Fibroblast of lung (primary cell): ENCODE measurements around the gene KDM7A. TPM values are rescaled to one million over a fixed set of nuclear protein-coding genes. Genes with fewer than 3 reads are reported as not detected.

Source experiments
- DNase-seq, 2 donors: peaks; one replicate each; pipeline versions ENCODE4 v3.0.0 to v3.0.0-alpha.2; 2010; ENCODE audit warnings: low read depth in 2 of 2
- H2AFZ ChIP-seq: 2 replicates; pipeline ENCODE4 v1.5.1; 2012; ENCODE audit warnings: low read length, control low read depth, inconsistent platforms
- H3K27ac ChIP-seq: 2 replicates; pipeline ENCODE4 v1.5.1; 2011; ENCODE audit warnings: low read length, control low read depth; ENCODE audit not compliant: insufficient read depth
- H3K27me3 ChIP-seq: 2 replicates; pipeline ENCODE4 v1.5.1; 2011; ENCODE audit warnings: mild to moderate bottlenecking, low read length; ENCODE audit not compliant: control insufficient read depth, insufficient read depth
- H3K36me3 ChIP-seq: 2 replicates; pipeline ENCODE4 v1.5.1; 2011; ENCODE audit warnings: low read length; ENCODE audit not compliant: control insufficient read depth, insufficient read depth
- H3K4me1 ChIP-seq: 2 replicates; pipeline ENCODE4 v1.5.1; 2011; ENCODE audit warnings: low read length; ENCODE audit not compliant: control insufficient read depth, insufficient read depth; ENCODE audit errors: extremely low read depth
- H3K4me2 ChIP-seq: 2 replicates; pipeline ENCODE4 v1.5.1; 2011; ENCODE audit warnings: low read length, control low read depth; ENCODE audit not compliant: insufficient read depth; ENCODE audit errors: extremely low read depth
- H3K4me3 ChIP-seq, 4 experiments: fragments of 200-600 bp in 1 of 4; sonication (generic) in 1 of 4; replicated peaks in 1 of 4; 2 replicates each; pipeline ENCODE4 v1.5.1; 2011 to 2016; ENCODE audit warnings: low read length in 4 of 4, low read depth in 3 of 4, mild to moderate bottlenecking in 3 of 4, control low read depth in 2 of 4, inconsistent platforms in 1 of 4, mixed read lengths in 1 of 4; ENCODE audit not compliant: insufficient read depth in 1 of 4; ENCODE audit errors: control extremely low read depth in 1 of 4
- H3K79me2 ChIP-seq: 2 replicates; pipeline ENCODE4 v1.5.1; 2012; ENCODE audit warnings: mild to moderate bottlenecking, low read length, inconsistent platforms; ENCODE audit not compliant: control insufficient read depth, insufficient read depth
- H3K9ac ChIP-seq: 2 replicates; pipeline ENCODE4 v1.5.1; 2011; ENCODE audit warnings: mild to moderate bottlenecking, low read length, control low read depth; ENCODE audit not compliant: insufficient read depth
- H3K9me3 ChIP-seq: 2 replicates; pipeline ENCODE4 v1.5.1; 2012; ENCODE audit warnings: low read depth, low read length; ENCODE audit not compliant: control insufficient read depth, insufficient read depth
- H4K20me1 ChIP-seq: 2 replicates; pipeline ENCODE4 v1.5.1; 2011; ENCODE audit warnings: low read length; ENCODE audit not compliant: control insufficient read depth, insufficient read depth; ENCODE audit errors: extremely low read depth
- CTCF ChIP-seq, 2 donors: IDR thresholded peaks in 1 of 2; conservative IDR thresholded peaks in 1 of 2; 1 replicate in 1 of 2; 2 replicates in 1 of 2; pipeline ENCODE4 v1.5.1; 2011 to 2012; ENCODE audit warnings: low read length in 2 of 2, control low read depth in 1 of 2, inconsistent platforms in 1 of 2, low read depth in 1 of 2, mild to moderate bottlenecking in 1 of 2
- EZH2 ChIP-seq: IDR thresholded peaks from 2 replicates; pipeline ENCODE4 v1.5.1; 2012; ENCODE audit warnings: low read length, control low read depth, mild to moderate bottlenecking; ENCODE audit errors: missing control alignments
- polyA plus RNA-seq, 2 donors: library from polyadenylated mRNA; depleted of rRNA in 1 of 2; stranded (reverse) in 1 of 2; unstranded in 1 of 2; fragments of >200 nt; gene quantifications; 2 replicates each; pipeline ENCODE4 v1.2.1, GENCODE V29; 2011 to 2012; ENCODE audit warnings: missing spikeins in 1 of 2
- total RNA-seq: library from RNA; depleted of rRNA; stranded (reverse); fragments of >200 nt; gene quantifications from 2 replicates; pipeline ENCODE4 v1.2.1, GENCODE V29; 2014

KDM7A gene
- total and polyA plus RNA-seq, 2 donors (not counting 1 experiment from before 2014, with no cell fraction given), result 1.9 to 4.8 TPM

DNA sequence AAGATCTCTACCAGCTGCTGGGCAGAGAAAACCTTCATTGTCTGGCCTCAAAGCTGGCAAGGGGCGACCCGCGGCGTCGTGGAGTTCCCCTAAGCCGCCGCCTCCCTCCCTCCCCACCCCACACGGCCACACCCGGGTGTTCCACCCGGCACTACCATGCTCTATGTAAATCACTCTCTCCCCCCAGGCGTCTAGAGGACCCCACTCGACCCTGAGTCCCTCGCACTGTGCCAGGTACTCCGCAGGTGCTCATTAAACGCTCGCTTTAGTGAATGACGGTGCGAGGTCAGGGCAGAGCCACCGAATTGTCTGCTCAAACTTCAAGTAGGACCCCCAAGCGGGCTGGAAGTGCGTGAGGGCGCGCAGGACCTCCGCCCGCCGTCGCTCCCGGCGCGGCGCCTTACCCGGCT, 114.7 kb downstream of the KDM7A start:
- Histone ChIP-seq H3K4me1 (peaks cover 25% of the 10 kb centered on the region), H3K9ac (peak overlapping the region; percentile 92), H3K36me3 (no peaks in the 10 kb centered on the region), H3K4me2 (peak overlapping the region; percentile 95), H2AFZ (peak overlapping the region; percentile 69), H3K79me2 (no peaks in the 10 kb centered on the region), H3K4me3 (peak overlapping the region; percentile 54 to 78 (median 66)), H3K27me3 (no peaks in the 10 kb centered on the region), H3K27ac (peak overlapping the region; percentile 30), H4K20me1 (no peaks in the 10 kb centered on the region), H3K9me3 (no peaks in the 10 kb centered on the region)
- peak in 1 of 2 donors; percentile 5 for DNase-seq
- TF ChIP-seq EZH2, result no peak
- no peak for TF ChIP-seq CTCF (conservative IDR thresholded peaks at IDR 0.05 in 1 of 2, IDR thresholded peaks at IDR 0.05 in 1 of 2; ENCODE audit: low read depth in 1 of 2, low read length in 2 of 2)

GRCh38 chr7:140061607-140061930, 115.2 kb downstream of the KDM7A start:
- Histone ChIP-seq H4K20me1 (no peaks in the 10 kb centered on the region), H3K4me2 (peak overlapping the region; percentile 95), H3K9me3 (no peaks in the 10 kb centered on the region), H3K9ac (no peak overlapping the region), H2AFZ (no peak overlapping the region), H3K79me2 (no peaks in the 10 kb centered on the region), H3K4me3 (peak overlapping the region in 2 of 4 experiments; percentile 21 to 74), H3K27me3 (no peaks in the 10 kb centered on the region), H3K4me1 (peaks cover 25% of the 10 kb centered on the region), H3K36me3 (no peaks in the 10 kb centered on the region), H3K27ac (peak overlapping the region; percentile 41)
- TF ChIP-seq EZH2, result no peak
- TF ChIP-seq CTCF (conservative IDR thresholded peaks at IDR 0.05 in 1 of 2, IDR thresholded peaks at IDR 0.05 in 1 of 2; ENCODE audit: low read depth in 1 of 2, low read length in 2 of 2), result no peak
- DNase-seq, result peak in 1 of 2 donors; percentile 7

DNA sequence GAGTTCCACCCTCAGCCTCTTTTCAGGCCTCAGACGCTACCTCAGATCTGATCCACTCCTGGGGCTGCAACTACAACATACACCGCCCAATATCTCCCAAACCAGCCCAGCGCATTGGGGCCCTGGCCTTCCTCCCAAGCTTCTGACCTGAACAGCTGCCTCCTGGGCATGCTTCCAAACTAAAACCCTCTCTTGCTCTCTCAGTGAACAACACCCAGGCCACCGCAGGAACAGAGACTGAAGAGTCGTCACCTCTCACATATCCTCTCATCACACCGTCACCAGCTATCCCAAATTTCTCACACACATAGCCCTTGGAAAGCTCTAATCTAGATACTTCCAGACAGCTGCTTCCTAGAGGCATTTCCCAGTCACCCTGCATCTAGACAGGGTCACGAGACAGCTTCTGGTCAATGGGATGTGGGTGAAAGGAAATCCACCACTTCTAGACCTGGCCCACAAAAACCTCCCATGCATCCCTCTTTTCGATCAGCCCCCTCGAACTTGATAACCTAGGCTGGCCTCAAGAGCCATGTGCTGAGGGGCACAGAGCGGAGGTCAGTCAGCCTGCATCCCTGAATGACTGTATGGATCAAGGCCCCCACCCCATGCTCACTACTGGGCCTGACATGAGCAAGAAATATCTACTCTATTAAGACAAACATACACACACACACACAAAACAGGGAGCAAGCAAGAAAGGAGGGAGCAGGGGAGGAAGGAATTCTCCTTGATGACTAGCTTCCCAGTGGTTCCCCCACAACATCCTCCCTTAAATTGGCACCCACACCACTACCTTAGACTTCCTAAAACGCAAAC, 115.8 kb downstream of the KDM7A start:
- no peak overlapping the region for H3K9ac ChIP-seq
- peak overlapping the region in 1 of 4 experiments; percentile 74 for H3K4me3 ChIP-seq
- H3K4me2 ChIP-seq, result peak overlapping the region; percentile 2
- H3K4me1 ChIP-seq, result peaks cover 25% of the 10 kb centered on the region
- H3K27me3 ChIP-seq, result no peaks in the 10 kb centered on the region
- no peaks in the 10 kb centered on the region for H3K79me2 ChIP-seq
- H3K36me3 ChIP-seq, result no peaks in the 10 kb centered on the region
- no peaks in the 10 kb centered on the region for H4K20me1 ChIP-seq
- DNase-seq, result peak; percentile 68 to 90
- no peaks in the 10 kb centered on the region for H3K9me3 ChIP-seq
- TF ChIP-seq CTCF (conservative IDR thresholded peaks at IDR 0.05 in 1 of 2, IDR thresholded peaks at IDR 0.05 in 1 of 2; ENCODE audit: low read depth in 1 of 2, low read length in 2 of 2), result no peak
- TF ChIP-seq EZH2, result no peak
- no peak overlapping the region for H2AFZ ChIP-seq
- H3K27ac ChIP-seq, result peak overlapping the region; percentile 41
